Measurements from ENCODE around the gene CDKL2.

The CDKL2 gene

GRCh38 chr4:75561789-75562188, 68.5 kb downstream of the CDKL2 start:
- no peak overlapping the region for H3K4me3 ChIP-seq (ENCODE audit: low read depth, low read length)
- DNase-seq (ENCODE audit: low read depth, low spot score): no peak
- ChIA-PET CTCF (interaction anchor here (0.9 kb wide), 2 partner anchors 9 to 286 kb away, joined by 3 read pairs; no protein-coding TSS in a partner anchor), POLR2A (no interaction called here)
- TF ChIP-seq CTCF (IDR thresholded peaks at IDR 0.05; ENCODE audit: insufficient read depth, low read length, missing control alignments): no peak

GRCh38 chr4:75557696-75558095, 72.6 kb downstream of the CDKL2 start:
- H3K4me3 ChIP-seq (ENCODE audit: low read depth, low read length): no peak overlapping the region
- ChIA-PET POLR2A (no interaction called here), CTCF (interaction anchor here (1.0 to 1.7 kb wide), 2 partner anchors 19 to 358 kb away, joined by 3 to 6 read pairs; no protein-coding TSS in a partner anchor)
- DNase-seq (ENCODE audit: low read depth, low spot score): no peak
- no peak for TF ChIP-seq CTCF (IDR thresholded peaks at IDR 0.05; ENCODE audit: insufficient read depth, low read length, missing control alignments)

GRCh38 chr4:75555294-75556164, 74.8 kb downstream of the CDKL2 start, which contains the start of gene ODAPH:
Gene ODAPH (plus strand): TSS chr4:75556066. CDS start chr4:75556083, 17 bp downstream.
- DNase-seq (ENCODE audit: low read depth, low spot score): no peak
- H3K4me3 ChIP-seq (ENCODE audit: low read depth, low read length): no peak within 1 kb of the TSS; the same call in 1 of the 2 replicates
- CTCF ChIA-PET: interaction anchor here (0.7 to 1.7 kb wide), 6 partner anchors 11 to 21 kb away, joined by 3 to 6 read pairs (median 3); no protein-coding TSS in a partner anchor
- no peak for TF ChIP-seq CTCF (IDR thresholded peaks at IDR 0.05; ENCODE audit: insufficient read depth, low read length, missing control alignments)
- POLR2A ChIA-PET: interaction anchor here (0.6 to 1.8 kb wide), 2 partner anchors 24 to 41 kb away, joined by 3 to 5 read pairs; partner anchors contain the start of genes RCHY1 and THAP6

GRCh38 chr4:75552452-75552851, 77.9 kb downstream of the CDKL2 start:
- no peak overlapping the region for H3K4me3 ChIP-seq (ENCODE audit: low read depth, low read length)
- CTCF ChIA-PET: interaction anchor here (1.2 kb wide), 1 partner anchor 296 kb away, joined by 3 read pairs; no protein-coding TSS in a partner anchor
- no peak for TF ChIP-seq CTCF (IDR thresholded peaks at IDR 0.05; ENCODE audit: insufficient read depth, low read length, missing control alignments)
- no peak for DNase-seq (ENCODE audit: low read depth, low spot score)
- POLR2A ChIA-PET: no interaction called here

GRCh38 chr4:75549019-75549418, 81.3 kb downstream of the CDKL2 start:
- POLR2A ChIA-PET: no interaction called here
- no peak for TF ChIP-seq CTCF (IDR thresholded peaks at IDR 0.05; ENCODE audit: insufficient read depth, low read length, missing control alignments)
- CTCF ChIA-PET: no interaction called here
- H3K4me3 ChIP-seq (ENCODE audit: low read depth, low read length): no peak overlapping the region
- no peak for DNase-seq (ENCODE audit: low read depth, low spot score)

All from AG04449 (cell line).